NB4 (cell line): ENCODE results near the gene MUC5B.

ENCODE experiments used
- CTCF ChIP-seq: IDR thresholded peaks from one replicate; pipeline ENCODE4 v1.5.1; 2012; ENCODE audit warnings: low read depth, low read length
- POLR2A ChIP-seq: IDR thresholded peaks from 2 replicates; pipeline ENCODE4 v1.6.1; 2011; ENCODE audit warnings: mild to moderate bottlenecking; ENCODE audit not compliant: insufficient read length; ENCODE audit errors: extremely low read depth

DNA sequence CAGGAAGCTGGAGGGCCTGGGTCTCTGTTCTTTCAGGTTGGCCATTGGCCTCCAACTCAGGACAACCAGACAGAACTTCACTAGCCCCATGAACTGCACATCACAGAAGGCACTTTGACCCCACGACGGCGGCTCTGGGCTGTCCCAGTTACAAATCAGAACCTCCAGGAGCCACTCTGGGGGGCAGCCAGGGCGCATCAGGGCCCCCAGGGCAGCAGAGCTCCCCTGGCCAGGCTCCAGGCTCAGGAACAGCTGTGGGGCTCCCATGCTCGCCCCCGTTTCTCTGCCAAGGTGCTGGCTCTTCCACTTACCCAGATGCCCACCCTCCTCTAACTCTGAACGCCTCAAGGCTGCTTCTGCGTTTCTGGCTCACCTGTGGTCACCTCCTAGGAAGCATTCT is 61.0 kb downstream of the MUC5B start:
- no peak for TF ChIP-seq CTCF
- TF ChIP-seq POLR2A = no peak
